ENCODE measurements around the gene PLCB4.

- no peak for TF ChIP-seq CTCF (IDR thresholded peaks at IDR 0.05; ENCODE audit: insufficient read depth, low read length)
- no peak for TF ChIP-seq SPI1 (IDR thresholded peaks at IDR 0.05; ENCODE audit: borderline replicate concordance, low read depth)
- TF ChIP-seq POLR2AphosphoS5 (IDR thresholded peaks at IDR 0.05; ENCODE audit: low read depth) = no peak
- TF ChIP-seq REST (IDR thresholded peaks at IDR 0.05; ENCODE audit: insufficient replicate concordance, low read depth) = no peak
- no peak for TF ChIP-seq GABPA (IDR thresholded peaks at IDR 0.05; ENCODE audit: low read depth)
These were observed 154.4 kb downstream of the PLCB4 start for GRCh38 chr20:9223296-9223695.
